ENCODE results near the gene SPRTN.

Gene SPRTN

DNA sequence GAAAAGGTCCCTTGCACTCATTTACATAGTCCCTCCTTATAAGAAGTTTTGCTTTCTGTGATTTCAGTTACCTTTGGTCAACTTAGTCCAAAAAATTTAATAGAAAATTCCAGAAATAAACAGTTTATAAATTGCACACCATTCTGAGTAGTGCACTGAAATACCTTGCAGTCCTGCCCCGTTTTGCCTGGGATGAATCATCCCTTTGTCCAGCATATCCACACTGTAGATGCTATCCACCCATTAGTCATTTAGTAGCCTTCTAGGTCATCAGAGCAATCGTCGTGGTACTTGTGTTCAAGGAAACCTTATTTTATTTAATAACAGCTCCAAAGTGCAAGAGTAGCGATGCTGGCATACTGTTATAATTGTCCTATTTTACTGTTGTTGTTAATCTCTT is 38.0 kb downstream of the SPRTN start:
- H3F3A ChIP-seq (ENCODE audit: low read depth) = no peaks in the 10 kb centered on the region
- no peak overlapping the region for H3K4me2 ChIP-seq (ENCODE audit: low read depth, low read length, poor library complexity, severe bottlenecking)
- H3K79me2 ChIP-seq (ENCODE audit: insufficient read depth, low read length) = no peaks in the 10 kb centered on the region
- TF ChIP-seq, protein P1, sequence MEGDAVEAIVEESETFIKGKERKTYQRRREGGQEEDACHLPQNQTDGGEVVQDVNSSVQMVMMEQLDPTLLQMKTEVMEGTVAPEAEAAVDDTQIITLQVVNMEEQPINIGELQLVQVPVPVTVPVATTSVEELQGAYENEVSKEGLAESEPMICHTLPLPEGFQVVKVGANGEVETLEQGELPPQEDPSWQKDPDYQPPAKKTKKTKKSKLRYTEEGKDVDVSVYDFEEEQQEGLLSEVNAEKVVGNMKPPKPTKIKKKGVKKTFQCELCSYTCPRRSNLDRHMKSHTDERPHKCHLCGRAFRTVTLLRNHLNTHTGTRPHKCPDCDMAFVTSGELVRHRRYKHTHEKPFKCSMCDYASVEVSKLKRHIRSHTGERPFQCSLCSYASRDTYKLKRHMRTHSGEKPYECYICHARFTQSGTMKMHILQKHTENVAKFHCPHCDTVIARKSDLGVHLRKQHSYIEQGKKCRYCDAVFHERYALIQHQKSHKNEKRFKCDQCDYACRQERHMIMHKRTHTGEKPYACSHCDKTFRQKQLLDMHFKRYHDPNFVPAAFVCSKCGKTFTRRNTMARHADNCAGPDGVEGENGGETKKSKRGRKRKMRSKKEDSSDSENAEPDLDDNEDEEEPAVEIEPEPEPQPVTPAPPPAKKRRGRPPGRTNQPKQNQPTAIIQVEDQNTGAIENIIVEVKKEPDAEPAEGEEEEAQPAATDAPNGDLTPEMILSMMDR (conservative IDR thresholded peaks at IDR 0.05; ENCODE audit: low read length) = no peak
- no peak for TF ChIP-seq EZH2phosphoT487 (IDR thresholded peaks at IDR 0.05; ENCODE audit: borderline replicate concordance)
- H3K36me3 ChIP-seq (ENCODE audit: insufficient read depth, low read length) = no peaks in the 10 kb centered on the region
- H3K4me3 ChIP-seq (ENCODE audit: low read length, poor library complexity, severe bottlenecking) = no peak overlapping the region
- no peaks in the 10 kb centered on the region for H3K9me2 ChIP-seq (replicated peaks; ENCODE audit: low read depth, low read length)
- H3K9ac ChIP-seq (ENCODE audit: low read depth, low read length, poor library complexity, severe bottlenecking) = no peak overlapping the region
- H3K4me1 ChIP-seq (ENCODE audit: insufficient read depth, low read length, poor library complexity, severe bottlenecking) = no peaks in the 10 kb centered on the region
- no peak overlapping the region for H2AFZ ChIP-seq (ENCODE audit: low read length)
- no peaks in the 10 kb centered on the region for H3K9me3 ChIP-seq (ENCODE audit: insufficient read depth, low read depth, low read length)
- no peaks in the 10 kb centered on the region for H4K20me1 ChIP-seq (ENCODE audit: insufficient read depth, low read length, poor library complexity, severe bottlenecking)
- no peaks in the 10 kb centered on the region for H3K27me3 ChIP-seq (ENCODE audit: insufficient read depth, low read length, poor library complexity, severe bottlenecking)

DNA sequence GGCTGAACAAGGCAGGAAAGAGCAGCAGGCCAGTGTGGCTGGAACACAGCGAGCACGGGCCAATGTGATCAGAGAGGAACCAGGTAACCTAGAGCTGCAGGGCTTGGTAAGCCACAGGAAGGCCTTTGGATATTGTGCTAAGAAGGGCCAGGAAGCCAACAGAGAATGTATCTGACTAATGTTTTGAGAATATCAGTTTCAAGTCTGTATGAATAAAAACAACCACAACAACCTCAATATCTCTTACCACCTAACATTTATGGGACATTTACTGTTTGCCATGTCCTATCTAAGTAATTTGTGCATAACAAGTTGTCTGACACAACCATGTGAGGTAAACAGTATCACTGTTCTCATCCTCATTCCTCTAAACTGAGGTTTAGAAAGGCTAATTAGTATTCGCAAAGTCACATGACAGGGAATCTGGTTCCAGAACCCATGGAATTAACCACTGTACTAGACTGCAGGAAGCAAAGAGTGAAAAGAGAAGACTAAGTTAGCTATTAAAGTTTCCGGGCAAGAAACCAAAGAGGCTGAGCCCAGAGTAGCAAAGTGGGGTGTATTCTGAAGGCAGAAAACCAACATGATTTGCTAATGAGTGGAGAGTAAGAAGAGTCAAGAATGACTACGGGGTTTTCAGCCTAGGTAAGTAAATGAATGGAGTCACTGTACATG is 38.9 kb downstream of the SPRTN start:
- H3K4me2 ChIP-seq (ENCODE audit: low read depth, low read length, poor library complexity, severe bottlenecking) = no peak overlapping the region
- no peaks in the 10 kb centered on the region for H4K20me1 ChIP-seq (ENCODE audit: insufficient read depth, low read length, poor library complexity, severe bottlenecking)
- no peak overlapping the region for H2AFZ ChIP-seq (ENCODE audit: low read length)
- no peaks in the 10 kb centered on the region for H3K9me3 ChIP-seq (ENCODE audit: insufficient read depth, low read depth, low read length)
- TF ChIP-seq EZH2phosphoT487 (IDR thresholded peaks at IDR 0.05; ENCODE audit: borderline replicate concordance) = no peak
- H3K36me3 ChIP-seq (ENCODE audit: insufficient read depth, low read length) = no peaks in the 10 kb centered on the region
- H3K9me2 ChIP-seq (replicated peaks; ENCODE audit: low read depth, low read length) = no peaks in the 10 kb centered on the region
- H3K4me1 ChIP-seq (ENCODE audit: insufficient read depth, low read length, poor library complexity, severe bottlenecking) = no peaks in the 10 kb centered on the region
- no peak overlapping the region for H3K4me3 ChIP-seq (ENCODE audit: low read length, poor library complexity, severe bottlenecking)
- no peaks in the 10 kb centered on the region for H3F3A ChIP-seq (ENCODE audit: low read depth)
- H3K9ac ChIP-seq (ENCODE audit: low read depth, low read length, poor library complexity, severe bottlenecking) = no peak overlapping the region
- H3K79me2 ChIP-seq (ENCODE audit: insufficient read depth, low read length) = no peaks in the 10 kb centered on the region
- H3K27me3 ChIP-seq (ENCODE audit: insufficient read depth, low read length, poor library complexity, severe bottlenecking) = no peaks in the 10 kb centered on the region

DNA sequence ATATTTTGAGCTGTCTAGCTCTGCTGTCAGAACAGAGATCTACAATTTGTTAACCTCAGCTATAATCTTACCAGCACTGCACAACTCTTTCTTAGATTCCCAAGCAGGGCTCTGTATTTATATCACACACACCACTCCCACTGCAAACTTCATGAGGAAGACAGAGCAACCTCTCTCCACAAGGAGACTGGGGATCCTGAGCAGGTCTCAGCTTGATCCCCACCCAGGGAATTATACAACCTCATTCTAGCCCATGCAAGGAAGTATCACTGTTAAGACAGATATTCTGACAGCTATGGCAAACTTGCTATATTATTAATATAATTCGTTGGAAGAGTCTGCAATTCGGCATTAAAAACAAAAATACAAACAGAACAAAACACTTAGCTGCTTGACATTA is 43.6 kb downstream of the SPRTN start:
- Histone ChIP-seq H4K20me1 (ENCODE audit: insufficient read depth, low read length, poor library complexity, severe bottlenecking) (no peaks in the 10 kb centered on the region), H3F3A (ENCODE audit: low read depth) (no peaks in the 10 kb centered on the region), H3K9ac (ENCODE audit: low read depth, low read length, poor library complexity, severe bottlenecking) (no peak overlapping the region), H3K4me3 (ENCODE audit: low read length, poor library complexity, severe bottlenecking) (no peak overlapping the region), H3K36me3 (ENCODE audit: insufficient read depth, low read length) (no peaks in the 10 kb centered on the region), H2AFZ (ENCODE audit: low read length) (no peak overlapping the region), H3K27me3 (ENCODE audit: insufficient read depth, low read length, poor library complexity, severe bottlenecking) (no peaks in the 10 kb centered on the region), H3K79me2 (ENCODE audit: insufficient read depth, low read length) (no peaks in the 10 kb centered on the region), H3K4me2 (ENCODE audit: low read depth, low read length, poor library complexity, severe bottlenecking) (no peak overlapping the region), H3K9me2 (replicated peaks; ENCODE audit: low read depth, low read length) (no peaks in the 10 kb centered on the region), H3K9me3 (ENCODE audit: insufficient read depth, low read depth, low read length) (no peaks in the 10 kb centered on the region), H3K4me1 (ENCODE audit: insufficient read depth, low read length, poor library complexity, severe bottlenecking) (no peaks in the 10 kb centered on the region)
- no peak for TF ChIP-seq EZH2phosphoT487 (IDR thresholded peaks at IDR 0.05; ENCODE audit: borderline replicate concordance)
- TF ChIP-seq, protein P1 (conservative IDR thresholded peaks at IDR 0.05; ENCODE audit: low read length) = no peak

DNA sequence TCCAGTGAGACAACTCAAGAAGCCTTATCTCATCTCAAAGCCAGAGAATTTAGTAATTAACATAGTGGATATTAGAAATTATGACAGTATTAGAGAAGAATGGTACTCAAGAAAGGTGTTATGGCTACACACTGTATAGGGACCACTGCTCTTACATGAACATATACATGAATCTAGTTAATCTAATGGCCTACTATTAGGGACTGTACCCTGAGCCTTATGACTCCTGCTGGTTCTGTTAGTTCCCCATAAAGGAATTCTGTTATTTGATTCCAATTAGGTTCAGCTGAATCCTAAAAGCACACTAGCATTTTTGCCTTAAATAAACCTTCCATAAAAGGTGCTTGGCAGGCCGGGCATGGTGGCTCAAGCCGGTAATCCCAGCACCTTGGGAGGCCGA is 44.3 kb downstream of the SPRTN start:
- Histone ChIP-seq H3K4me3 (ENCODE audit: low read length, poor library complexity, severe bottlenecking) (no peak overlapping the region), H3K4me1 (ENCODE audit: insufficient read depth, low read length, poor library complexity, severe bottlenecking) (no peaks in the 10 kb centered on the region), H3K79me2 (ENCODE audit: insufficient read depth, low read length) (no peaks in the 10 kb centered on the region), H3K4me2 (ENCODE audit: low read depth, low read length, poor library complexity, severe bottlenecking) (no peak overlapping the region), H3K9me2 (replicated peaks; ENCODE audit: low read depth, low read length) (no peaks in the 10 kb centered on the region), H2AFZ (ENCODE audit: low read length) (no peak overlapping the region), H3F3A (ENCODE audit: low read depth) (no peaks in the 10 kb centered on the region), H4K20me1 (ENCODE audit: insufficient read depth, low read length, poor library complexity, severe bottlenecking) (no peaks in the 10 kb centered on the region), H3K36me3 (ENCODE audit: insufficient read depth, low read length) (no peaks in the 10 kb centered on the region), H3K9me3 (ENCODE audit: insufficient read depth, low read depth, low read length) (no peaks in the 10 kb centered on the region), H3K27me3 (ENCODE audit: insufficient read depth, low read length, poor library complexity, severe bottlenecking) (no peaks in the 10 kb centered on the region), H3K9ac (ENCODE audit: low read depth, low read length, poor library complexity, severe bottlenecking) (no peak overlapping the region)
- TF ChIP-seq, protein P1 (conservative IDR thresholded peaks at IDR 0.05; ENCODE audit: low read length) = no peak
- TF ChIP-seq EZH2phosphoT487 (IDR thresholded peaks at IDR 0.05; ENCODE audit: borderline replicate concordance) = no peak

Measured in Loucy (cell line).